Gastrocnemius medialis (tissue), 4 donors: Measurements from ENCODE around the gene MRPL43. TPM values are rescaled to one million over a fixed set of nuclear protein-coding genes. Genes with fewer than 3 reads are reported as not detected.
A peak's percentile ranks its signal among the peaks of the same experiment; 100 is the strongest.

Experiments used
- ATAC-seq, 2 donors: fragments of 150-250 bp; one replicate each; pipeline ENCODE4 v1.9.1; 2016
- DNase-seq, 2 donors: peaks; one replicate each; pipeline ENCODE4 v3.0.0-alpha.2; 2019
- H3K27ac ChIP-seq, 4 donors: fragments of 200-600 bp; sonication (generic); 1 replicate in 1 of 4; 2 replicates in 3 of 4; pipeline ENCODE4 v1.5.1; 2016 to 2018; ENCODE audit warnings: mild to moderate bottlenecking in 2 of 4, moderate library complexity in 1 of 4
- H3K27me3 ChIP-seq, 3 donors: fragments of 200-600 bp; sonication (generic) in 2 of 3; 1 replicate in 1 of 3; 2 replicates in 2 of 3; pipeline versions ENCODE4 v1.5.1 to v1.6.0; 2016 to 2019; ENCODE audit warnings: mild to moderate bottlenecking in 1 of 3, moderate library complexity in 1 of 3
- H3K36me3 ChIP-seq, 2 donors: fragments of 200-600 bp; sonication (generic) in 1 of 2; one replicate each; pipeline ENCODE4 v1.5.1; 2017 to 2018
- H3K4me1 ChIP-seq, 2 donors: fragments of 200-600 bp; sonication (generic) in 1 of 2; one replicate each; pipeline ENCODE4 v1.5.1; 2016 to 2017; ENCODE audit warnings: mild to moderate bottlenecking in 2 of 2
- H3K4me3 ChIP-seq, 4 donors: fragments of 200-600 bp; sonication (generic) in 3 of 4; 1 replicate in 1 of 4; 2 replicates in 3 of 4; pipeline ENCODE4 v1.5.1; 2016 to 2019; ENCODE audit warnings: mild to moderate bottlenecking in 2 of 4
- H3K9me3 ChIP-seq, 3 donors: fragments of 200-600 bp; sonication (generic) in 2 of 3; 1 replicate in 1 of 3; 2 replicates in 2 of 3; pipeline ENCODE4 v1.5.1; 2016 to 2019
- POLR2A ChIP-seq, 2 donors: fragments of 450-650 bp; IDR thresholded peaks; one replicate each; pipeline ENCODE4 v1.6.1; 2017; ENCODE audit warnings: antibody characterized with exemption in 2 of 2, mild to moderate bottlenecking in 2 of 2, moderate library complexity in 2 of 2
- in situ Hi-C, 4 donors: fragments of 200-750 bp; cut with MboI; loops; one replicate each; pipeline versions ENCODE4 v1.15.0 to v1.8.0; 2017; ENCODE audit warnings: low sequenced_read_pairs in 4 of 4
- intact Hi-C: fragments of 100-400 bp; cut with DNase I; formaldehyde crosslinking; loops from one replicate; pipeline ENCODE4 v1.15.1; 2023; ENCODE audit warnings: low total_unique reads
- total RNA-seq, 4 donors: library from RNA; depleted of rRNA; stranded (reverse); fragments of >200 nt; gene quantifications; one replicate each; pipeline versions ENCODE4 v1.1.0 to v1.2.3, GENCODE V29; 2016
- TF ChIP-seq, protein P1 (sequence below), 5 experiments: fragments of 450-650 bp in 3 of 5; fragments of 200-600 bp in 2 of 5; sonication (generic) in 2 of 5; IDR thresholded peaks in 4 of 5; conservative IDR thresholded peaks in 1 of 5; 1 replicate in 4 of 5; 2 replicates in 1 of 5; pipeline ENCODE4 v1.5.1; 2016 to 2019; ENCODE audit warnings: antibody characterized with exemption in 5 of 5, mild to moderate bottlenecking in 3 of 5, moderate library complexity in 3 of 5

The MRPL43 gene
- total RNA-seq, 4 donors from 2014 or later: 83.3 to 129 (median 92.5) TPM

DNA sequence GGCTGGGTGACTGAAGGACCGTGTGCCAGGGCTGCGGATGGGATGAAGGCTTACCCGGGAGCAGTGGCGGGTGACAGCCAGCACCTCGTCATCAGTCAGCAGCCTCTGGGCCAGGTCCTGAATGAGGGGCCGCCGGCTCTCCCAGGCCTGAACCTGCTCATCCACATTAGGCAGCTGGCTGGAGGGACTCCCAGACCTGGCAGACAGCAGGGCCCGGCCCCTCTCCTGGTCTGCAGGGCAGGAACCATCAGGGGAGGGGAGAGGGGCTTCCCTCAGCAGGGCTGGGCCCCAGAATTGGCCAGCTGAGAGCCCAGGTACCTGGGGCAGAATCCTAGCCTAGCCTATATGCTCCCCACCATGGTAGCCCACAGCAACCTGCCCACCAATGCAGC is 28.3 kb upstream of the MRPL43 start:
- Histone ChIP-seq H3K36me3 (no peaks in the 10 kb centered on the region), H3K9me3 (no peaks in the 10 kb centered on the region), H3K4me3 (no peak overlapping the region), H3K27ac (no peak overlapping the region), H3K4me1 (peaks cover 5 to 13% of the 10 kb centered on the region in 2 donors), H3K27me3 (no peaks in the 10 kb centered on the region)
- ATAC-seq: no peak
- TF ChIP-seq, protein P1, sequence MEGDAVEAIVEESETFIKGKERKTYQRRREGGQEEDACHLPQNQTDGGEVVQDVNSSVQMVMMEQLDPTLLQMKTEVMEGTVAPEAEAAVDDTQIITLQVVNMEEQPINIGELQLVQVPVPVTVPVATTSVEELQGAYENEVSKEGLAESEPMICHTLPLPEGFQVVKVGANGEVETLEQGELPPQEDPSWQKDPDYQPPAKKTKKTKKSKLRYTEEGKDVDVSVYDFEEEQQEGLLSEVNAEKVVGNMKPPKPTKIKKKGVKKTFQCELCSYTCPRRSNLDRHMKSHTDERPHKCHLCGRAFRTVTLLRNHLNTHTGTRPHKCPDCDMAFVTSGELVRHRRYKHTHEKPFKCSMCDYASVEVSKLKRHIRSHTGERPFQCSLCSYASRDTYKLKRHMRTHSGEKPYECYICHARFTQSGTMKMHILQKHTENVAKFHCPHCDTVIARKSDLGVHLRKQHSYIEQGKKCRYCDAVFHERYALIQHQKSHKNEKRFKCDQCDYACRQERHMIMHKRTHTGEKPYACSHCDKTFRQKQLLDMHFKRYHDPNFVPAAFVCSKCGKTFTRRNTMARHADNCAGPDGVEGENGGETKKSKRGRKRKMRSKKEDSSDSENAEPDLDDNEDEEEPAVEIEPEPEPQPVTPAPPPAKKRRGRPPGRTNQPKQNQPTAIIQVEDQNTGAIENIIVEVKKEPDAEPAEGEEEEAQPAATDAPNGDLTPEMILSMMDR (IDR thresholded peaks at IDR 0.05 in 4 of 5, conservative IDR thresholded peaks at IDR 0.05 in 1 of 5): no peak
- TF ChIP-seq POLR2A (IDR thresholded peaks at IDR 0.05): no peak
- in situ Hi-C loops (no loop called here), intact Hi-C loops (no loop called here)
- no peak for DNase-seq

- H3K27ac ChIP-seq: no peak overlapping the region
- in situ Hi-C loops (no loop called here), intact Hi-C loops (loop anchor here (1.0 kb wide), 2 partner anchors 21 to 46 kb away; partner anchors contain the start of gene SEMA4G)
- H3K4me3 ChIP-seq: no peak overlapping the region
- peaks cover 5 to 13% of the 10 kb centered on the region in 2 donors for H3K4me1 ChIP-seq
- no peaks in the 10 kb centered on the region for H3K9me3 ChIP-seq
- TF ChIP-seq POLR2A (IDR thresholded peaks at IDR 0.05): no peak
- TF ChIP-seq, protein P1 (IDR thresholded peaks at IDR 0.05 in 4 of 5, conservative IDR thresholded peaks at IDR 0.05 in 1 of 5): no peak
- no peaks in the 10 kb centered on the region for H3K36me3 ChIP-seq
- DNase-seq (no peak), ATAC-seq (no peak)
- no peaks in the 10 kb centered on the region for H3K27me3 ChIP-seq
Observed at GRCh38 chr10:101014966-101015581, 27.8 kb upstream of the MRPL43 start.

DNA sequence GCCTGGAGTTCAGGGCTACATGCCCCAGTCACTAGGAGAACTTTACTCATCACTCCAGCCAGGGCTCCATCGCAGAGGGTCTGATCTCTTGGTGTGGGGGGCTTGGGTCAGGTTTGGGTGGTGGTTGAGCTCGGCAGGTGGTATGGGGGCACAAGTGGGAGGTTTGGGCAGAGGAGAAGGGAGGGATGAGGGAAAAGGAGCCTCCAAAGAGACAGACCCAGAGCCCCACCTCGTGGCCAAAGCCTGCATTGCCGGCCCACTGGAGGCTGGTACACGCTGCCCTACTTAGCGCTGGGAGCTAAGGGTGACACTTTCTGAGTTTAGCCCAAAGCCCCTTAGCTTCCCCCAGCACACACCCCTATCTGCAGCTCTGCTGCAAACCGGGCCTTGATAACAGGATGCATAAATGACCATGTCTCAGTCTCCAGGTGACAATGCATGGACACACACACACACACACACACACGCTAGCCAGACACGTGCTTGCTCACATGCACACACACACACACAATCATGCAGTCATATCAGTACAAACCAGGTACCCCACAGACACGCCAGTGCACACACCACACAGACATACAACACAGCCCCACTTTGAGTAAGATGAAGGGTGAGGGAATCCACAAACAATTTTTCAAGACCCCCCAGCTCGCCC is 27.1 kb upstream of the MRPL43 start:
- peaks cover 5 to 13% of the 10 kb centered on the region in 2 donors for H3K4me1 ChIP-seq
- in situ Hi-C loops: no loop called here

DNA sequence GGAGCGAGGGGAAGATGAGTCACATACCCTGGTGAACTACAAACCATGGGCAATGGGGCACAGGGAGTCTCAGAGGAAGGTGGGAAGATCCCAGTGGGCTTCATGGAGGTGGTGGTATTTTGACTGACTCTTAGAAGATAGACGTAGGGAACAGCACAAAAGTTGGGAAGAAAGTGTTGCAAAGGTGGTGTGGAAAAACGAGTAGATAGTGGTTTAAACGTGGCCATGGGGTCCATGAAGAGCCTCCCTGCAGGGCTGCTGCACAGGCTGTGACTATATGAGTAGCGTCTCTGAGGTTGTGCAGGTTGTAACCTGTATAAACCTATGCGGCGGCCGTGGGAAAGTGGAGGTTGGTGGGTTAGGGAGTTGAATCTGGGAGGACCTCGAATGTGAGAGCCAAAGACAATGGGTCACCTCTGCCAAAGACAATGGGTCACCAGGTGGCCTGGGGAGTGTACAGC is 26.1 kb upstream of the MRPL43 start:
- ATAC-seq (no peak), DNase-seq (no peak)
- in situ Hi-C loops (no loop called here), intact Hi-C loops (loop anchor here (1.0 kb wide), 1 partner anchor 15 kb away; no protein-coding TSS in a partner anchor)
- no peaks in the 10 kb centered on the region for H3K9me3 ChIP-seq
- H3K27ac ChIP-seq: peak overlapping the region; percentile 2 to 52 (median 44)
- peaks cover 5 to 13% of the 10 kb centered on the region in 2 donors for H3K4me1 ChIP-seq
- no peaks in the 10 kb centered on the region for H3K27me3 ChIP-seq
- TF ChIP-seq, protein P1 (IDR thresholded peaks at IDR 0.05 in 4 of 5, conservative IDR thresholded peaks at IDR 0.05 in 1 of 5): no peak
- no peaks in the 10 kb centered on the region for H3K36me3 ChIP-seq
- no peak overlapping the region for H3K4me3 ChIP-seq

More for the DNA sequence above, 27.1 kb upstream of the MRPL43 start:
- TF ChIP-seq POLR2A (IDR thresholded peaks at IDR 0.05): no peak
- TF ChIP-seq, protein P1 (IDR thresholded peaks at IDR 0.05 in 4 of 5, conservative IDR thresholded peaks at IDR 0.05 in 1 of 5): peak; percentile 91 to 96 (median 93)
- peak; percentile 64 to 79 for DNase-seq
- intact Hi-C loops: loop anchor here (1.0 kb wide), 2 partner anchors 20 to 45 kb away; partner anchors contain the start of gene SEMA4G
- Histone ChIP-seq H3K27ac (no peak overlapping the region), H3K36me3 (no peaks in the 10 kb centered on the region), H3K9me3 (no peaks in the 10 kb centered on the region), H3K27me3 (no peaks in the 10 kb centered on the region), H3K4me3 (no peak overlapping the region)
- peak; percentile 72 to 82 for ATAC-seq
